Stimulated activated naive B cell treated with anti-CD40 and anti-IgM and Interleukin-4, amounts not matched to agents 10 μg/mL and 1 μg/mL and 100 μg/mL, for 72 hours (primary cell): Measurements from ENCODE around the gene PDE8B.
A peak's percentile ranks its signal among the peaks of the same experiment; 100 is the strongest.

Experiments used
- ATAC-seq, 2 donors: fragments of 150-1000 bp; cut with Tn5 transposase; replicated peaks; 2 replicates each; pipeline ENCODE4 v1.10.0; 2021; ENCODE audit warnings: moderate library complexity in 1 of 2
- DNase-seq: peaks from one replicate; pipeline ENCODE4 v3.0.0; 2021
- H3K27ac Mint-ChIP-seq: one replicate; pipeline ENCODE4 v1.8.0; 2022; ENCODE audit warnings: mild to moderate bottlenecking, mixed read lengths
- H3K27me3 Mint-ChIP-seq, 2 donors: one replicate each; pipeline ENCODE4 v1.8.0; 2022; ENCODE audit warnings: mixed read lengths in 2 of 2
- H3K36me3 Mint-ChIP-seq, 2 donors: one replicate each; pipeline ENCODE4 v1.8.0; 2022; ENCODE audit warnings: mixed read lengths in 2 of 2, mild to moderate bottlenecking in 1 of 2
- H3K4me1 Mint-ChIP-seq, 2 donors: one replicate each; pipeline ENCODE4 v1.8.0; 2022; ENCODE audit warnings: mixed read lengths in 2 of 2, mild to moderate bottlenecking in 1 of 2
- H3K4me3 Mint-ChIP-seq, 2 donors: one replicate each; pipeline ENCODE4 v1.8.0; 2022; ENCODE audit warnings: mild to moderate bottlenecking in 2 of 2, mixed read lengths in 2 of 2, moderate library complexity in 1 of 2
- H3K9me3 Mint-ChIP-seq, 2 donors: one replicate each; pipeline ENCODE4 v1.8.0; 2022; ENCODE audit warnings: mixed read lengths in 2 of 2, mild to moderate bottlenecking in 1 of 2

PDE8B gene, protein sequence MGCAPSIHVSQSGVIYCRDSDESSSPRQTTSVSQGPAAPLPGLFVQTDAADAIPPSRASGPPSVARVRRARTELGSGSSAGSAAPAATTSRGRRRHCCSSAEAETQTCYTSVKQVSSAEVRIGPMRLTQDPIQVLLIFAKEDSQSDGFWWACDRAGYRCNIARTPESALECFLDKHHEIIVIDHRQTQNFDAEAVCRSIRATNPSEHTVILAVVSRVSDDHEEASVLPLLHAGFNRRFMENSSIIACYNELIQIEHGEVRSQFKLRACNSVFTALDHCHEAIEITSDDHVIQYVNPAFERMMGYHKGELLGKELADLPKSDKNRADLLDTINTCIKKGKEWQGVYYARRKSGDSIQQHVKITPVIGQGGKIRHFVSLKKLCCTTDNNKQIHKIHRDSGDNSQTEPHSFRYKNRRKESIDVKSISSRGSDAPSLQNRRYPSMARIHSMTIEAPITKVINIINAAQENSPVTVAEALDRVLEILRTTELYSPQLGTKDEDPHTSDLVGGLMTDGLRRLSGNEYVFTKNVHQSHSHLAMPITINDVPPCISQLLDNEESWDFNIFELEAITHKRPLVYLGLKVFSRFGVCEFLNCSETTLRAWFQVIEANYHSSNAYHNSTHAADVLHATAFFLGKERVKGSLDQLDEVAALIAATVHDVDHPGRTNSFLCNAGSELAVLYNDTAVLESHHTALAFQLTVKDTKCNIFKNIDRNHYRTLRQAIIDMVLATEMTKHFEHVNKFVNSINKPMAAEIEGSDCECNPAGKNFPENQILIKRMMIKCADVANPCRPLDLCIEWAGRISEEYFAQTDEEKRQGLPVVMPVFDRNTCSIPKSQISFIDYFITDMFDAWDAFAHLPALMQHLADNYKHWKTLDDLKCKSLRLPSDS

DNA sequence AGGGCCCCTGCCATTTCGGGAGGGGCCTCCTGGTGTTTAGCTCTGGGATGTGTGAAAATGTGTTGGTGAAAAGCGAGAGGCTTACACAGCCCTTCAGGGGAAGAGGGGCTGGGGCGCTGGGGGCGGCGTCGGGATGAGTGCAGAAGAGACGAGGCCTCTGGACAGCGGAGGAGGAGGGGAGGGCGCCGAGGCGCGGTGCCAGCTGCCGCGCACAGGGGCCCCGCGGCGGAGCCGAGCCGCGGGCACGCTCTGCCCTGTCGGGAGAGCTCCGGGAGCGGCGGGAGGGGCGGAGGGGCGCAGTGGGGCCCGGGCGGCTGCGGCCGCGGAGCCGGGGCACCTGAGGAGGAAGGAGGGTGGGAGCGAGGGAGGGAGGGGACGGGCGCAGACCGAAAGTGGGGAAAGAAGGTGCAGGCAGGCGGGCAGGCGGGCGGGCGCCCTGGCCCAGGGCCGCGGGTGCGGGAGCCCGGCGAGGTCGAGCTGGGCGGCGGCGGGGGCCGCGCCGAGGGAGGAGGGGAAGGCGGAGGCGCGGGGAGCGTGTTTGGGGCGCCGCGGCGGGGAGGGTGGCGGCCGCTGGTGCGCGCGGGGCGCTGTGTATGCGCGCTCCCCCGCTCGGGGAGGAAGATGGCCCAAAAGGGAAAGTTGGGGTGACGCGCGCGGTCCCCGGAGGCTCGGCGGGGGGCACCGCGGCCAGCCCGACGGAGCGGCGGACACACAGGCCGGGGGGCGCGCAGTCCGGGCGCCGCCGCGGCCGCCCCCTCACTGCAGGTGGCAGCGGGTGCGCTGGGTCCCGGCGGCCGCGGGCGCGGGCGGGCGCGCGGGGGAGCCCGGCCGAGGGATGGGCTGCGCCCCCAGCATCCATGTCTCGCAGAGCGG is at the start of gene PDE8B:
PDE8B (plus strand) TSS at position 590 of the 873 bp plus-strand sequence; CDS start at position 836, 246 bp downstream.
- Mint-ChIP-seq H3K4me1 (peaks cover 12 to 19% of the 10 kb centered on the region in 2 donors), H3K9me3 (no peaks in the 10 kb centered on the region), H3K27me3 (peaks cover 50 to 56% of the 10 kb centered on the region in 2 donors), H3K36me3 (peaks cover 5% of the 10 kb centered on the region in 2 donors), H3K27ac (peak within 1 kb of the TSS; percentile 62), H3K4me3 (peak within 1 kb of the TSS; percentile 87 to 89)
- DNase-seq (no peak), ATAC-seq (peak; percentile 59 to 75)

DNA sequence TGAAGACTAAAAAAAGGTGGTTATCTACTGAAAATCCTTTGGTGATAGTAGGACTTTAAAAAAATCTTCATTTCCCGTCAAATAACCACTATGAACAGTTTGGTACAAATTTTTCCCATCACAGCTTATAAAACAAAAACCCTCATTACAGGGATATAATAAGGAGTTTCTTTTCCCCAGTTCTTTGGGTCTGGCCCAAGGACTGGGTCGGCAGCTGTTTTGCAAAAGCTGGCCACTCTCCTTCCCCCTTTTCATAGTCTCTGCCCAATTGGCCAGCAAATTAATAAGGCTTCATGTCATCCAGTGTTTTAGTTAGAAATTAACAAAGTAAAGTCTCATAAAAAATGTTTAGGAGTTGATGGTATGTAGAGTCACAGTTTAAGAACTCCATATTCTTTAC is 47.0 kb upstream of the PDE8B start:
- Mint-ChIP-seq H3K9me3 (peaks cover 0 to 2% of the 10 kb centered on the region in 2 donors), H3K4me1 (no peaks in the 10 kb centered on the region), H3K4me3 (no peak overlapping the region), H3K36me3 (no peaks in the 10 kb centered on the region), H3K27me3 (peaks cover 0 to 7% of the 10 kb centered on the region in 2 donors), H3K27ac (no peak overlapping the region)
- no peak for DNase-seq
- no peak for ATAC-seq

DNA sequence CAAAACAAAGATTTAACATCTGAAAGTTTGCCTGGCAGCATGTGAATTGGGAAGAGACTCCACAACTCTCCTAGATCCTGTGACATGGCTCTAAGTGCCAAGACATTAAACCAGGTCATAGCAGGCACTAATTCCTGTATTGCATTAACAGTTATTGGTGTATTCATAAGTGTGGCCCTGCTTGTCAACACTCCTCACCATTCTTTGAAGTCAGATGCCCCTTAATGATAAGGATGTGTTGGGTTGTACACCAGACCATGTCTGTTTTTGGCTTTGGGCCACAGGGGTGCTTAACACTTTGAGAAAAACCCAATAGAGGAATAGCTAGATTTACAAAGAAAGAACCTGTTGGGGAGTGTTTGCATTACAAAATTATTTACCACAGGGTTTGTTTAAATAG is 43.4 kb upstream of the PDE8B start:
- H3K4me1 Mint-ChIP-seq, result no peaks in the 10 kb centered on the region
- no peak overlapping the region for H3K4me3 Mint-ChIP-seq
- ATAC-seq (no peak), DNase-seq (no peak)
- H3K27me3 Mint-ChIP-seq, result peaks cover 8 to 15% of the 10 kb centered on the region in 2 donors
- H3K36me3 Mint-ChIP-seq, result no peaks in the 10 kb centered on the region
- H3K27ac Mint-ChIP-seq, result no peak overlapping the region
- H3K9me3 Mint-ChIP-seq, result peaks cover 0 to 2% of the 10 kb centered on the region in 2 donors

DNA sequence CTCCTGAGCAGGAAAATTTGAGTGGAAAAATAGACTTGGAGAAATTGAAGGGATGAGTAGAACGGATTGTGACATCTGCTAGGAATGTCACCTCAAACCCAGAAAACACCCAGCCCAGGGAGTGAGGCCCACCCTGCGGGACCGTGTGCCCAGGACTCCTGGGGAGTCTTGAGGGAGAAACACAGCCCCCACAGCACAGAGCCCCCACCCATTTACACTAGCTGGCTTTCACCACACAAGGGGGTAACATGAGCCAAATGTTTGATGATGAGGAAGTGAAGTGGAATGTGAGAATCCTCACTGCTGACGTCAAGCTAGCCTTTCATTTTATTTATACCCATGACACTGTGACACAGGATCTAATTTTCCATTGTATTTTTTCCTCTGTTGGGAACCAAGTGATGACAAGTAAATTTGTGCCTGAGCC is 42.8 kb upstream of the PDE8B start:
- ATAC-seq, result no peak
- H3K4me3 Mint-ChIP-seq, result no peak overlapping the region
- H3K9me3 Mint-ChIP-seq, result peaks cover 0 to 2% of the 10 kb centered on the region in 2 donors
- H3K27ac Mint-ChIP-seq, result no peak overlapping the region
- H3K4me1 Mint-ChIP-seq, result no peaks in the 10 kb centered on the region
- no peak for DNase-seq
- peaks cover 8 to 15% of the 10 kb centered on the region in 2 donors for H3K27me3 Mint-ChIP-seq
- no peaks in the 10 kb centered on the region for H3K36me3 Mint-ChIP-seq

DNA sequence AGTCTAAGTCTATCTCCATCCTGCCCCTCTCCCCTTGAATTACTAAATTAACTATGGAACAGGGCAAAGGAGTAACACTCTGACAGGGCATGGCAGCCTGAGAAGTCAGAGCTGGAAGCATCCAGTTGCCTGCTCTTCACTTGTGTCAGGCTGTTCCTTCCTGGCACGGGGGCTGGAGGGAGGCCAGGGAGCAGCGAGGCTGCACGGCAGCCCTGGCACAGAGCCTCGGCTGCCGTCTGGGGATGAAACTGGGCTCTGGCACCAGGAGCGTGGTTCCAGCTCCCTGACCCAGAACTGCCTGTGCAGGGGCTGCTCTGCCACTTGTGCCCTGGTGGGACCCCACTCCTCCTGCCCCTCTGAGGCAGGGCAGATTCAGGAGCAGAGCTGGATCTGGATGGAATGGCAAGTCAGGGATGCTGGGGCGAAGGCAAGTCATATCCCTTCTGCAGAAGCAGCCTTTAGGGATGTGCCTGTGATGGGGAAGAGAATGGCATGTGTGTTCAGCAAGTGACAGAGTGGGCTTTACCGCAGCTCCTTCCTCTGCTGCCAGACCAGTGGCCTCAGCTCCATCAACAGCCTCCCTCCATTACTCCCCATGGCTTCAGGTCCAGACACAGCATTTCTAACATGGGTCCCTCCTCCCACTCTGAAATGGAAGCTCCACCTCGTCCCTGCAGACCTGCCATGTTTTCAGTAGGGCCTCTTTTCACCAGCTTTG is 42.2 kb upstream of the PDE8B start:
- Mint-ChIP-seq H3K4me3 (no peak overlapping the region), H3K27ac (no peak overlapping the region), H3K36me3 (no peaks in the 10 kb centered on the region), H3K4me1 (no peaks in the 10 kb centered on the region), H3K27me3 (peaks cover 8 to 15% of the 10 kb centered on the region in 2 donors), H3K9me3 (peaks cover 0 to 2% of the 10 kb centered on the region in 2 donors)
- ATAC-seq (no peak), DNase-seq (no peak)

DNA sequence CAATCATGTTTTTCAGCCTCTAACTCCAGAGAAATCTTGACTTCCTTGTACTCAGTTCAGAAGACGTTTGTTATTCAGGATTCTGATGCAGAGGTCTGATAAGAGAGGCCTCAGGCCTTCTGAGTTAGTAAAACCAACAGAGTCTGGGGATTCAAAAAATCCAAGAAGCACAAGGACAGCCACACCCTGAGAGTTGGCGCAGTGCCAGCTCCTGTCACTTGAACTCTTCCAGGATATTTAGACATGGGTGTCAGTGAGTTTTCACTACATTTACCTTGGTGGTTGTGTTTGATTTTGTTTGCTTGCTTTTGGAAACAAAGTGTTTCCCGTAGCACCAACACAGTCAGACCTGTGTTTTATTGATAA is 41.6 kb upstream of the PDE8B start:
- Mint-ChIP-seq H3K4me3 (no peak overlapping the region), H3K9me3 (no peaks in the 10 kb centered on the region), H3K4me1 (no peaks in the 10 kb centered on the region), H3K27me3 (peaks cover 8 to 10% of the 10 kb centered on the region in 2 donors), H3K36me3 (no peaks in the 10 kb centered on the region), H3K27ac (no peak overlapping the region)
- DNase-seq, result no peak
- no peak for ATAC-seq

DNA sequence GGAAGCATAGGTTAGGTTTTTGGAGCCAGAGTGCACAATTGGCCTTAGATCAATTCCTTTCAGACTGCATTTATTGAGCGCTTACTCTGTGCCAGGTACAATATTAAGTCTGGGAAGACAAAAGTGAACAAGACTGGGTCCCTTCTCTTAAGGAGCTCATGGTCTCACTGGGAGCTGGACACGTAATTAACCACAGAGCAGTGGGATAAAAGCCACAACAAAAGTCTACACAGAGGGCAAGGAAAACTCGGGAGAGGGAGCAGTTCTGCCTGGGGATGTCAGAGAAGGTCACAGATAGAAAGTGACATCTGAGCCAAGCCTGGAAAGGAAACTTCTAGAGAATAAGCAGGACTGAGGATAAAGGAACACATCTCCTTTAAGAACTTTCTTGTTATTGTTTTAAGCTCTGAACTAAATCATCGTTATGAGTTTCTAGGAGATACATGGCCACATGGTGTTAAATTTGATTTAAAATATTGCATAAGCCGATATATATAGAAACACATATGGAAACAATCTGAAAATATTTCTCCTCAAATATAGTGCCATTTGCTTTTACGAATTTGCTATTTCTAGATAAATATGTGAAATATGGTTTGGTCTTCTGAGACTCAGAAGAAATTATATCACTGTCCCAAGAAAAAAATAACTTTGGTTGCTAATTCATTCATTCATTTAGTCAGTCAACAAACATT is 40.1 kb upstream of the PDE8B start:
- Mint-ChIP-seq H3K4me3 (no peak overlapping the region), H3K36me3 (no peaks in the 10 kb centered on the region), H3K9me3 (no peaks in the 10 kb centered on the region), H3K27me3 (peaks cover 8 to 10% of the 10 kb centered on the region in 2 donors), H3K27ac (no peak overlapping the region), H3K4me1 (no peaks in the 10 kb centered on the region)
- ATAC-seq (no peak), DNase-seq (no peak)

DNA sequence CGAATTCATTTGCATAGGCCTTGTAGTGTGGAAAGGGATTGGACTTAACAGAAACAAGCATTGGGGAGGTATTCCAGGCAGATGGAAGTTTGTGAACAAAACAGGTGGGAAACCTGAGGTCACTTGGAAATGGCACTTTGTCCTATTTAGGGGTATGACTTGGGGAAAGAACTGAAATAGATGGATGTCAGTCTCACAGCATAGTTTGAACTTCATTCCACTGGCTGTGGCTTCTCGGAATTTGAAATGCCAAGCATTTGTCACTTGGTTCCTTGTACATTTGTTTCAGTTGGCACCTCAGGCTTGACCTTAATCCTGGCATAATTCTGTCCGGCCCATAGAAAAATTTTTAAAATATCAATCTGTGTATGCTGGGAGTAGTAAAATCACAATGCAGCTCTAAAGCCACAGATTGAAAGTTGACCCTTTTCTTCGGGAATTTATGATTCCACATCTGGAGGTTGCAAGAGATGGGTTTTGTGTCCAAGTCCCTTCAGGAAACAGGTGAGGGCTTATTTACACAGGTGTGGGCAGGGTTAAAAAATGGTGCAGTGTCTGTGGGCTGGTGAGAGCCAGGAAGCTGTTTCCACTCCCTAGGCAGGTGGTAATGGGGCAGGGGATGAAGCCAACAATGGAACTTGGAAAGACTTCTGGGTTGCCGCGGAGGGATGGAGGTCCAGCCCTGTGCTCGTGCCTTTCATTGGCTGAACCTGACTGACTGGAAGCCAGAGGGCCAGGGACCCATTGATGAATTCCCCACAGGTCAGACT is 39.2 kb upstream of the PDE8B start:
- Mint-ChIP-seq H3K4me3 (no peak overlapping the region), H3K27ac (no peak overlapping the region), H3K36me3 (no peaks in the 10 kb centered on the region), H3K27me3 (peaks cover 8 to 10% of the 10 kb centered on the region in 2 donors), H3K9me3 (no peaks in the 10 kb centered on the region), H3K4me1 (no peaks in the 10 kb centered on the region)
- DNase-seq (no peak), ATAC-seq (no peak)

DNA sequence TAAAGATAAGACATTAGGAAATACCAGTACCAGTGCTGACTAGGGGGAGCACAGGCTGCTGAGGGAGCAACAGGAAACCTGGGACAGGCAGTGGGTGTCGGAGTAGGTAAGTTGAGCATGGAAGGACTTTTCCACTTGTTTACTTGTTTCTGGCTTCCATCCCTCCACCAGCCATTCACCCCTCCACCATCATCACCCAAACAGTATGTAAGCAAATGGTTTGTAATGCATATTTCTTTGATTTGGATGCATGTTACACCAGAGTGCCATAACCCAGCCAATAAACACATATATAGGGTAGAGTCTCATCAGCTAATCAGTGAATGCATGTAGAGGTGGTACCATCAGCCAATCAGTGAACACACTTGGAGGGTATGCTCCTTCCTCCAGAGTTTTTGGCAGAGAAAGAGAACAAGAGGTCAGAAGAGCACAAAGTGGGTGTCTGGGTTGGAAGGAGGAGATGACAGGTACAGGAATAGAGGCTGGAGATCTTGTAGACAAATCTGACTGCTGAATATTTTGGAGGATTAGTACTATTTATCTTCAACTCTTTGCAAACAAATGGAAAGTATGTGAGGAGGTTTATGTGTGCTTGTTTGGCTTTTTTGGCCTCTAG is 37.7 kb upstream of the PDE8B start:
- Mint-ChIP-seq H3K27ac (no peak overlapping the region), H3K4me3 (no peak overlapping the region), H3K36me3 (no peaks in the 10 kb centered on the region), H3K27me3 (peaks cover 8 to 10% of the 10 kb centered on the region in 2 donors), H3K9me3 (no peaks in the 10 kb centered on the region), H3K4me1 (no peaks in the 10 kb centered on the region)
- ATAC-seq (no peak), DNase-seq (no peak)

DNA sequence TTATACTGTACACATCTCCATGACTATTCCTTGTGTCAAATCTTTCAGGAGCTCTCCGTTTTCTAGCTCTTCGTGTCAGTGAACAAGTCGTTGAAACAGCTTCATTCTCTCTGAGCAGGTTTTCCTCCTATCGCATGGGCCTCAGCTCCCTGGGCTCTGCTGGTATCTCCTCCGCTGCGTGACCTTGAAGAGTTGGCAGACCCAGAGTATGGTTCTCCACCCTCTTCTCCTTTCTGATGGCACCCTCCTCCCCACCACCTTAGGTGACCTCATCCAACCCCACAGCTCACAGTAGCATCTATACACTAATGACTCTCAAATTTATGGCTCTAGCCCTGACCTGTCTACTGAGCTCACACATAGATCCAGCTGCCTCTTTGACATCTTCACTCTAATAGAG is 36.0 kb upstream of the PDE8B start:
- H3K36me3 Mint-ChIP-seq, result no peaks in the 10 kb centered on the region
- H3K27me3 Mint-ChIP-seq, result peaks cover 7% of the 10 kb centered on the region in 2 donors
- ATAC-seq, result no peak
- no peak for DNase-seq
- H3K27ac Mint-ChIP-seq, result no peak overlapping the region
- no peak overlapping the region for H3K4me3 Mint-ChIP-seq
- H3K4me1 Mint-ChIP-seq, result no peaks in the 10 kb centered on the region
- no peaks in the 10 kb centered on the region for H3K9me3 Mint-ChIP-seq

DNA sequence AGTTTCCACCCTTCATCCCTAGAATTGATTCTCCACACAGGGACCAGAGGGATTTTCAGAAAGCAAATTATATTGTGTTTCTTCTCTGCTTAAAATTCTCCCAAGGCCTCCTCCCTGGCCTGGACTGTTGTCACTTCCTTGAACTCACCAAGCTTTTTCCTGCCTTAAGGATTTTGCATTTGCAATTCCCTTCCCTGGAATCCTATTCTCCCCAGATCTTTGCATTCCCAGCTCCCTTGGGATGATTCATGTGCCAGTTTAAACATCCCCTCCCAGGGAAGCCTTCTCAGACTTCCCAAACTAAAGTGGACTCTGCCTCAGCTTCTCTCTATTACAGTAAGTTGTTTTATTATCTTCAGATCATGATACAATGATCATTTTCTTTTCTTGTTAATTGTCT is 35.2 kb upstream of the PDE8B start:
- Mint-ChIP-seq H3K4me3 (no peak overlapping the region), H3K36me3 (no peaks in the 10 kb centered on the region), H3K27me3 (peaks cover 7% of the 10 kb centered on the region in 2 donors), H3K4me1 (no peaks in the 10 kb centered on the region), H3K27ac (no peak overlapping the region), H3K9me3 (no peaks in the 10 kb centered on the region)
- no peak for ATAC-seq
- no peak for DNase-seq

DNA sequence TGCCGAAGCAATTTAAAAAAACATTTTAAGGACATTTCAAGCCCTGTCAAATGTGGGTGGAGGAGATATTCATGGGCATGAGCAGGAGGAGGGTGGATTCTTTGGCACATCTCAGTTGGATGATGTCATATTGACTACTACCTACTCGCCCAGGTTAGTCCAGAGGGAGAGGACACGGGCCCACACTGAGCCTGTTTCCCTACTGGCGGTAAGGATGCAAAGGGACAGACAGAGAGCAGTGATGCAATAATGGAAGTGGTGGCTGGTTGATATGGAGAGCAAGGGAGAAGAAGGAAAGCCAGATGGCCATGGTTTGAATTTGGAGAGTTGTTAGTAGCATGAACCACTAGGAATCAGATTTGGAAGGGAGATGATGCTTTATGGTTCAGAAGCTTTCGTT is 34.1 kb upstream of the PDE8B start:
- no peaks in the 10 kb centered on the region for H3K36me3 Mint-ChIP-seq
- ATAC-seq, result no peak
- H3K4me1 Mint-ChIP-seq, result peaks cover 2 to 5% of the 10 kb centered on the region in 2 donors
- H3K27ac Mint-ChIP-seq, result no peak overlapping the region
- no peaks in the 10 kb centered on the region for H3K9me3 Mint-ChIP-seq
- H3K27me3 Mint-ChIP-seq, result peaks cover 7 to 18% of the 10 kb centered on the region in 2 donors
- H3K4me3 Mint-ChIP-seq, result no peak overlapping the region
- DNase-seq, result no peak
